Measurements from ENCODE around the gene FAM163B. TPM values are rescaled to one million over a fixed set of nuclear protein-coding genes. Genes with fewer than 3 reads are reported as not detected.

FAM163B gene
- total RNA-seq, result 17.2 TPM

GRCh38 chr9:133609311-133610098, at the start of gene FAM163B:
Gene FAM163B (minus strand): TSS chr9:133609389. CDS start chr9:133580223, 29,166 bp downstream.

GRCh38 chr9:133635533-133636531, 26.6 kb upstream of the FAM163B start, which contains the start of gene DBH:
Gene DBH (plus strand): TSS chr9:133636363. CDS start chr9:133636372, 9 bp downstream.

GRCh38 chr9:133534346-133535291, 74.6 kb downstream of the FAM163B start, which contains the start of gene ADAMTSL2:
Gene ADAMTSL2 (plus strand): TSS chr9:133534704. CDS start chr9:133536713, 2,009 bp downstream.

Other genes starting within 250 kb of the FAM163B start
- gene SURF4, start 233.3 kb downstream of the FAM163B start, total RNA-seq, result 66.4 TPM
- 1.6 TPM for gene STKLD1, start 233.0 kb downstream of the FAM163B start, total RNA-seq
- 14.7 TPM for gene REXO4, start 191.4 kb downstream of the FAM163B start, total RNA-seq
- 2.5 TPM for gene ADAMTS13, start 187.0 kb downstream of the FAM163B start, total RNA-seq
- 27.2 TPM for gene CACFD1, start 149.4 kb downstream of the FAM163B start, total RNA-seq
- gene SLC2A6, start 130.3 kb downstream of the FAM163B start, total RNA-seq, result 17.2 TPM
- gene MYMK, start 84.4 kb downstream of the FAM163B start, total RNA-seq, result not detected
- gene ADAMTSL2, start 74.7 kb downstream of the FAM163B start, total RNA-seq, result 3.8 TPM
- not detected for gene DBH, start 27.0 kb upstream of the FAM163B start, total RNA-seq
- 4.7 TPM for gene SARDH, start 129.0 kb upstream of the FAM163B start, total RNA-seq

All from parietal lobe (tissue), 1 donor.